Neural crest cell (in vitro differentiated cells): Measurements from ENCODE around the gene MCRIP1. TPM values are rescaled to one million over a fixed set of nuclear protein-coding genes. Genes with fewer than 3 reads are reported as not detected.

ENCODE experiments used
- DNase-seq: peaks from one replicate; pipeline ENCODE4 v3.0.0; 2021; ENCODE audit warnings: low read depth, mixed read lengths, low spot score
- H3K27ac Mint-ChIP-seq: one replicate; pipeline ENCODE4 v1.8.0; 2021; ENCODE audit warnings: mild to moderate bottlenecking, mixed read lengths; ENCODE audit not compliant: unreplicated experiment
- H3K27me3 Mint-ChIP-seq: 2 replicates; pipeline ENCODE4 v1.8.0; 2021; ENCODE audit warnings: low read depth, mild to moderate bottlenecking, mixed read lengths
- H3K36me3 Mint-ChIP-seq: 2 replicates; pipeline ENCODE4 v1.8.0; 2021; ENCODE audit warnings: low read depth, mild to moderate bottlenecking, mixed read lengths
- H3K4me1 Mint-ChIP-seq: 2 replicates; pipeline ENCODE4 v1.8.0; 2021; ENCODE audit warnings: mixed read lengths
- H3K4me3 Mint-ChIP-seq: one replicate; pipeline ENCODE4 v1.8.0; 2021; ENCODE audit warnings: mild to moderate bottlenecking, mixed read lengths
- H3K9me3 Mint-ChIP-seq: 2 replicates; pipeline ENCODE4 v1.8.0; 2021; ENCODE audit warnings: mixed read lengths
- CTCF ChIP-seq: fragments of 200-600 bp; sonication (generic); conservative IDR thresholded peaks from 2 replicates; pipeline ENCODE4 v1.5.0; 2021; ENCODE audit warnings: antibody characterized with exemption, mild to moderate bottlenecking
- total RNA-seq: library from RNA; stranded (reverse); gene quantifications from 2 replicates; pipeline ENCODE4 v1.2.1, GENCODE V29; 2021

The MCRIP1 gene
- total RNA-seq, 1 donor from 2014 or later, result 200 TPM

- H3K27me3 Mint-ChIP-seq, result peaks cover under 1% of the 10 kb centered on the region
- H3K4me1 Mint-ChIP-seq, result no peaks in the 10 kb centered on the region
- no peaks in the 10 kb centered on the region for H3K9me3 Mint-ChIP-seq
- no peak for TF ChIP-seq CTCF
- H3K27ac Mint-ChIP-seq, result no peak overlapping the region
- no peak overlapping the region for H3K4me3 Mint-ChIP-seq
- H3K36me3 Mint-ChIP-seq, result no peaks in the 10 kb centered on the region
- no peak for DNase-seq
Measured at GRCh38 chr17:81794074-81794476, 39.0 kb downstream of the MCRIP1 start.

GRCh38 chr17:81792675-81793615, 40.1 kb downstream of the MCRIP1 start:
- Mint-ChIP-seq H3K4me3 (no peak overlapping the region), H3K9me3 (no peaks in the 10 kb centered on the region), H3K36me3 (no peaks in the 10 kb centered on the region), H3K4me1 (no peaks in the 10 kb centered on the region), H3K27ac (no peak overlapping the region), H3K27me3 (no peaks in the 10 kb centered on the region)
- no peak for TF ChIP-seq CTCF
- no peak for DNase-seq

Other genes starting within 250 kb of the MCRIP1 start
- 89.8 and 97.7 TPM in 2 replicates for gene NPLOC4, start 196.2 kb downstream of the MCRIP1 start, total RNA-seq
- 1.5 and 1.6 TPM in 2 replicates for gene TSPAN10, start 196.1 kb downstream of the MCRIP1 start, total RNA-seq
- gene PDE6G, start 176.7 kb downstream of the MCRIP1 start, total RNA-seq, result 0.45 and 0.79 TPM in 2 replicates
- gene OXLD1, start 166.7 kb downstream of the MCRIP1 start, total RNA-seq, result 25.5 and 28.2 TPM in 2 replicates
- 37.0 and 38.3 TPM in 2 replicates for gene CCDC137, start 166.6 kb downstream of the MCRIP1 start, total RNA-seq
- 51.0 and 53.7 TPM in 2 replicates for gene ARL16, start 149.5 kb downstream of the MCRIP1 start, total RNA-seq
- 103 and 108 TPM in 2 replicates for gene HGS, start 149.3 kb downstream of the MCRIP1 start, total RNA-seq
- gene MRPL12, start 129.9 kb downstream of the MCRIP1 start, total RNA-seq, result 106 TPM in 2 replicates
- gene SLC25A10, start 121.0 kb downstream of the MCRIP1 start, total RNA-seq, result 27.1 and 28.8 TPM in 2 replicates
- not detected in 2 replicates for gene GCGR, start 29.1 kb downstream of the MCRIP1 start, total RNA-seq
- gene PPP1R27, start 1.8 kb upstream of the MCRIP1 start, total RNA-seq, result not detected in 2 replicates
- 364 and 368 TPM in 2 replicates for gene P4HB, start 27.2 kb upstream of the MCRIP1 start, total RNA-seq
- 405 and 429 TPM in 2 replicates for gene ARHGDIA, start 38.0 kb upstream of the MCRIP1 start, total RNA-seq
- 216 and 217 TPM in 2 replicates for gene ALYREF, start 58.3 kb upstream of the MCRIP1 start, total RNA-seq
- 199 and 200 TPM in 2 replicates for gene ANAPC11, start 58.4 kb upstream of the MCRIP1 start, total RNA-seq
- 0.93 and 1.1 TPM in 2 replicates for gene NPB, start 68.9 kb upstream of the MCRIP1 start, total RNA-seq
- gene PCYT2, start 78.1 kb upstream of the MCRIP1 start, total RNA-seq, result 86.2 and 92.4 TPM in 2 replicates
- gene SIRT7, start 84.9 kb upstream of the MCRIP1 start, total RNA-seq, result 25.5 and 26.2 TPM in 2 replicates
- gene MAFG, start 94.4 kb upstream of the MCRIP1 start, total RNA-seq, result 24.1 and 24.2 TPM in 2 replicates
- gene PYCR1, start 104.0 kb upstream of the MCRIP1 start, total RNA-seq, result 93.0 and 102 TPM in 2 replicates
- gene MYADML2, start 113.9 kb upstream of the MCRIP1 start, total RNA-seq, result 0.11 TPM in 1 of 2 replicates, not detected in the other
- gene NOTUM, start 127.9 kb upstream of the MCRIP1 start, total RNA-seq, result 5.9 and 6.3 TPM in 2 replicates
- 50.0 and 51.9 TPM in 2 replicates for gene ASPSCR1, start 144.3 kb upstream of the MCRIP1 start, total RNA-seq
- gene CENPX, start 189.6 kb upstream of the MCRIP1 start, total RNA-seq, result 129 and 135 TPM in 2 replicates
- 55.7 and 63.5 TPM in 2 replicates for gene LRRC45, start 190.0 kb upstream of the MCRIP1 start, total RNA-seq
- 73.6 and 75.0 TPM in 2 replicates for gene RAC3, start 198.4 kb upstream of the MCRIP1 start, total RNA-seq
- gene DCXR, start 204.4 kb upstream of the MCRIP1 start, total RNA-seq, result 198 and 199 TPM in 2 replicates
- gene RFNG, start 218.5 kb upstream of the MCRIP1 start, total RNA-seq, result 44.5 and 46.0 TPM in 2 replicates
- 154 and 156 TPM in 2 replicates for gene GPS1, start 218.6 kb upstream of the MCRIP1 start, total RNA-seq
- gene DUS1L, start 232.5 kb upstream of the MCRIP1 start, total RNA-seq, result 126 and 131 TPM in 2 replicates